GM18517 (cell line): ENCODE data around the gene RUNX1.
"Not testable (repeated sequence)": the region's sequence is repeated elsewhere in the genome, so short reads cannot be mapped to it uniquely, and the experiment has no call there.

Experiments used
- ATAC-seq: cut with Tn5 transposase; IDR thresholded peaks from one replicate; pipeline ENCODE4 v1.9.1; 2021; ENCODE audit warnings: mild to moderate bottlenecking, moderate library complexity; ENCODE audit not compliant: unreplicated experiment

RUNX1 gene

GRCh38 chr21:34974162-34974981, 74.7 kb downstream of the RUNX1 start:
- peak; percentile 91 for ATAC-seq

- no peak for ATAC-seq
Observed at GRCh38 chr21:34973685-34974084, 75.4 kb downstream of the RUNX1 start.

- ATAC-seq = no peak
Observed at GRCh38 chr21:34971656-34972055, 77.4 kb downstream of the RUNX1 start.

GRCh38 chr21:34970566-34970965, 78.5 kb downstream of the RUNX1 start:
- ATAC-seq = no peak

GRCh38 chr21:34970167-34970500, 79.0 kb downstream of the RUNX1 start:
- no peak for ATAC-seq

- no peak for ATAC-seq
Observed at GRCh38 chr21:34969423-34970166, 79.5 kb downstream of the RUNX1 start.

- no peak for ATAC-seq
Observed at GRCh38 chr21:34968414-34969333, 80.4 kb downstream of the RUNX1 start.

GRCh38 chr21:34967509-34968289, 81.4 kb downstream of the RUNX1 start:
- no peak for ATAC-seq

GRCh38 chr21:34966881-34967280, 82.2 kb downstream of the RUNX1 start:
- not testable (repeated sequence) for ATAC-seq

GRCh38 chr21:34965200-34966174, 83.6 kb downstream of the RUNX1 start:
- no peak for ATAC-seq

GRCh38 chr21:34962586-34963222, 86.4 kb downstream of the RUNX1 start:
- no peak for ATAC-seq

GRCh38 chr21:34962136-34962535, 87.0 kb downstream of the RUNX1 start:
- ATAC-seq = no peak

GRCh38 chr21:34960687-34961086, 88.4 kb downstream of the RUNX1 start:
- ATAC-seq = no peak

GRCh38 chr21:34959607-34960006, 89.5 kb downstream of the RUNX1 start:
- no peak for ATAC-seq

GRCh38 chr21:34958040-34958439, 91.1 kb downstream of the RUNX1 start:
- ATAC-seq = no peak

- ATAC-seq = no peak
Observed at GRCh38 chr21:34956416-34957316, 92.4 kb downstream of the RUNX1 start.

GRCh38 chr21:34953950-34954349, 95.2 kb downstream of the RUNX1 start:
- ATAC-seq = no peak

- no peak for ATAC-seq
Observed at GRCh38 chr21:34952701-34953100, 96.4 kb downstream of the RUNX1 start.
